ENCODE measurements around the gene SMYD4.
"Not testable (repeated sequence)": the region's sequence is repeated elsewhere in the genome, so short reads cannot be mapped to it uniquely, and the experiment has no call there.

SMYD4 gene

DNA sequence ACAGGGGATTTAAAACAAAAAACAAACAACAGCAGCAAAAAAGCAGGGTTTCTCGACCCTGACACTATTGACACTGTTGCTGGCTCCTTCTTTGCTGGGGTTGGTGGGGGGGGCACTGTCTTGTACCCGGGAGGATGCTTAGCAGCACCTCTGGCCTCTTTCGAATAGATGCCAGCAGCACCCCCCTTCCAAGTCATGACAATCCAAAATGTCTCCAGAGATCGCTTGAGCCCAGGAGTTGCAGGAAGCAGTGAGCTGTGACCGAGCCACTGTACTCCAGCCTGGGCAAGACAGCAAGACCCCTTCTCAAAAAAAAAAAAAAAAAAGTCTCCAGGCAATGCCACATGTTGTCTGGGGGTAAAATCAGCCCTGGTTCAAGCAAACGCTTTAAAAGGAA lies 47.5 kb downstream of the SMYD4 start:
- no peak for DNase-seq

DNA sequence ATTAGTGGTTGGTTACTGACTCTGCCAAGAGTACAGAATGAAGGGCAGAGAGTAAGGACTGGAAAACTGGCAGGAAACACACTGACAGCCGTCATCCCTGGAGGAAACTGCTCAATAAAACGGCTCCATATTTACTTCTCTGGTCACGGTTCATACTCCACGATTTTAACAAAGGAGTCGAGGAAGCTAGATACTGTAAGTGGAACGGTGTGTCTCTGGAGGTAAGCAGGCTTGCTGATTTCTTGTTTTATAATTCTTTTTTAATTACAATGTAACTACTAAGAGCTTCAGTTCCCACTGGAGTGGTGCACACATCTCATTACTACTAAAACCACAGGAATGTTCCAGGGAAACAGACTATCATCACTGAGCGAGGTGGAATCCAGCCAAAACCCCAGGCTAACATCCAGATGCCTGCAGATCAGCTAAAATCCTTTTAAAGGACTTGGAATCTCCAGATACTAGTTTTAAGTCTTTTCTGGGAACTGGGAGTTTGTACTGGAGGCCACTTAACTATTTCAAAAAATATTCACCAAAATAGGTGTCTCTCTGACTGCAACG lies 50.1 kb downstream of the SMYD4 start:
- no peak for DNase-seq

DNA sequence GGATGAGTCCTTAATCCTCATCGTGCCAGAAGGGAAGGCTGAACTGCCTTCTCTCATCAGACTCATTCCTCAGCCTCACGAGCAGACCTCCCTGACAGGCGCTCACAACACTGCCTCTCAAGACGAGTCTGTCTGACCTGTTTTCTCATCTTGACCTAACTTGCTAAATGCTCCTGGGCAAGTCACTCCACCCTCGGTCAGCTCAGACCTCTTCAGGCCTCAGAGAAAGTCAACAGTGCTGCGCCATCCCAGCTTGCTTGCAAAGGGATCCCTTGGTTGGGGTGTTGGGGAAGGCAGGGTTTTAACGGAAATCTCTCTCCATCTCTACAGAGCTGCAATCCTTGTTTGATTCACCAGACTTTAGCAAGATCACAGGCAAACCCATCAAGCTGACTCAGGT lies 52.8 kb downstream of the SMYD4 start:
- no peak for DNase-seq

- no peak for DNase-seq
Observed at GRCh38 chr17:1776328-1776727, 53.4 kb downstream of the SMYD4 start.

- no peak for DNase-seq
Observed at GRCh38 chr17:1774390-1775176, 55.1 kb downstream of the SMYD4 start.

GRCh38 chr17:1773696-1774181 lies 56.0 kb downstream of the SMYD4 start:
- DNase-seq = no peak

GRCh38 chr17:1773000-1773695 lies 56.6 kb downstream of the SMYD4 start:
- not testable (repeated sequence) for DNase-seq

- DNase-seq = no peak
Observed at GRCh38 chr17:1769822-1770477, 59.8 kb downstream of the SMYD4 start.

DNA sequence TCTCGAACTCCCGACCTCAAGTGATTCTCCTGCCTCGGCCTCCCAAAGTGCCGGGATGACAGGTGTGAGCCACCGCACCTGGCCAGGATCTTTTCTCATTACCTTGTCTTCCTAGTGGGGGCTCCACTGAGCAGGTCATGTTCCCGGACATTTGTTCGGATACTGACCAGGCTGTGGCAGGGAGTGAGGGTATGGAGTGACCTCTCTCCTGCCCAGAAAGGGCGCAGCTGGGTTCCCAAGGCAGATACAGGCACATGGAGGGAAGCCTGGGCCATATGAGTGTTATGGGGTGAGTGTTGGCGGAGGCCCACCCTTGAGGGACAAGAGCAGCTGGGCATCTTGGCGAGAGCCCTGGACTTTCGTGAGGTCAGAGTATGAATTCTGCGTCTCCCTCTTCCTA lies 62.3 kb downstream of the SMYD4 start:
- DNase-seq = no peak

- no peak for DNase-seq
Observed at GRCh38 chr17:1766382-1767135, 63.1 kb downstream of the SMYD4 start.

DNA sequence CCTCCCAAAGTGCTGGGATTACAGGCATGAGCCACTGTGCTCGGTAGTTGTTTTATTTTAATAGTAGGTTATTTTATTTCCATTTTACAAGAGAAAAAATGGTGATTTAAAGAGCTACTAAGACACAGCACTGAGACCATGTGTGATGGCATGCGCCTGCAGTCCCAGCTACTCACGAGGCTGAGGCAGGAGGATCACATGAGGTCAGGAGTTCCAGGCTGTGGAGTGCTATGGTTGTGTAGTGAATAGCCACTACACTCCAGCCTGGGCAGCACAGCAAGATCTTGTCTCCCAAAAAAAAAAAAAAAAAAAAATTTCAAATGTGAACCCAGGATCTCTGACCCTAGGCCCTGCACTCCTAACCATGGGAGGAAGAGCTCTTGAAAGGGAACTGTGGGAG lies 64.1 kb downstream of the SMYD4 start:
- no peak for DNase-seq

DNA sequence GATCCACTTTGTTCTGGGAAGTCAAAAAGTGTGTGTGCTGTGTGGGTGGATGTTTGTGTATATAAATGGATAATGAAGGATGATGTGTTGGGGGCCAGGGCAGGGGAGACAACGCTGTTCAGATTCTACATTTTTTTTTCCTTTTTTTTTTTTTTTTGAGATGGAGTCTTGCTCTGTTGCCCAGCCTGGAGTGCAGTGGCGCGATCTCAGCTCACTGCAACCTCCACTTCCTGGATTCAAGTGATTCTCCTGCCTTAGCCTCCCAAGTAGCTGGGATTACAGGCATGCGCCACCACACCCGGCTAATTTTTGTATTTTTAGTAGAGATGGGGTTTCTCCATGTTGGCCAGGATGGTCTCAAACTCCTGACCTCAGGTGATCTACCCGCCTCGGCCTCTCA lies 65.0 kb downstream of the SMYD4 start:
- not testable (repeated sequence) for DNase-seq

GRCh38 chr17:1764284-1764683 lies 65.4 kb downstream of the SMYD4 start:
- no peak for DNase-seq

DNA sequence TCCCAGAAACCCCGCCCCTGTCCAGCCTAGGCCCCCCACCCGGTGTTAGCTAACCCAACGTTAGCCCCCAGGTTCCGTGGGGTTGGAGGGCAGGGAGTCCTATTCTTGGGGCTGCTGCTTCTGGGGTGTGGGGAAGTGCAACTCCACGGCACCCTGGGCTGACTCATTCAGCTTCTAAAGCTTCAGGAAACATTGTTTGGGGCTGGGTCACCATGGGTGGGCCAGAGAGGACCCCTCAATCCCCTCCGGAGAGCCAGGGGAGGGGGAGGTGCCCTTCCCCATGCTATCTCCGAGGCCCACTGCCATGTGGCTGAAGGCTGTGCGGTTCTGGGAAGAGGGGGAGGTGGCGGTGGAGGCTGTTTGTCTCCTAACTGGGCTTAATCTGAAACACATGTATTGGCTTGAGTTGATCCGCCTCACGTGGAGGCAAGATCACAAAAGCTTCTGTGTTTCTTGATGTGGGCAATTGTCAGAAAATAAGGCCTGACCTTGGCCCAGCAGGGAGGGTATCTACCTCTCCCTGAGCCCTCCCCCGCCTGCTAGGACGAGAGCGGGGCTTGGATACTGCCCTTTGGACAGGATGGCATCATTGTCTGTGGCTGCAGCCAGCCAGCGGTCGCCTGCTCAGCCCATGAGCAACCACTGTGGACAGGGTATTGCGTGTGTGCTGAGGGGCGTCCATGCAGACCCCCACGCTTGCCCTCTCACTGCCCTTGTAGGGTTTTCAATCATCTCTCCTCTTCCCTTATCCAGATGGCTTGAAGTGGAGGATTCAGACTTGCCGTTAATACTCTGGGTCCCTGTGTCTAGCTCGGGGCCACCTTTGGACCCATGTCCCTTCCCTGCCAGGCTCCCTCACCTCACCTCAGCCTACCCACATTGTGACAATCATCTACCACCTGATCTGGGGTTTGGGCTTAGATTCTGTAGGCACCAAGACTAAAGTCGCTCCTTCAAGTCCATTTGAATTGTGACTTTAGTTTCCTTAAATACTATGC lies 66.5 kb downstream of the SMYD4 start:
- no peak for DNase-seq

DNA sequence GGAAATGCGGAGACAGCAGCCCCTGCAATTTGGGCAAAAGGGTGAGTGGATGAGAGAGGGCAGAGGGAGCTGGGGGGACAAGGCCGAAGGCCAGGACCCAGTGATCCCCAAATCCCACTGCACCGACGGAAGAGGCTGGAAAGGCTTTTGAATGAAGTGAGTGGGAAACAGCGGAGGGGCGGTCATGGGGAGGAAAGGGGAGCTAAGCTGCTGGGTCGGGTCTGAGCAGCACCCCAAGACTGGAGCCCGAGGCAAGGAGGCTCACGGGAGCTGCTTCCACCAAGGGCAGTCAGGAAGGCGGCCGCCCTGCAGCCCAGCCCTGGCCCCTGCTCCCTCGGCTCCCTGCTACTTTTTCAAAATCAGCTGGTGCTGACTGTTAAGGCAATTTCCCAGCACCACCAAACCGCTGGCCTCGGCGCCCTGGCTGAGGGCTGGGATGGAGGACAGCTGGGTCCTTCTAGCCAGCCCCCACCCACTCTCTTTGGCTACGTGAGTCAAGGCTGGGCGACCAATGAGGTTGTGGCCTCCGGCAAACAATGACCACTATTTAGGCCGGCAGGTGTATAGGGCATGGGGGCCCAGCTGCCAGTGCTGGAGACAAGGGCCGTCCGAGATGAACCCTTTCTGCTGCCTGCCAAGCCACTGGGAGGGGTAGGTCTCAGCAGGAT lies 67.3 kb downstream of the SMYD4 start:
- no peak for DNase-seq

- no peak for DNase-seq
Observed at GRCh38 chr17:1759529-1759928, 70.2 kb downstream of the SMYD4 start.

DNA sequence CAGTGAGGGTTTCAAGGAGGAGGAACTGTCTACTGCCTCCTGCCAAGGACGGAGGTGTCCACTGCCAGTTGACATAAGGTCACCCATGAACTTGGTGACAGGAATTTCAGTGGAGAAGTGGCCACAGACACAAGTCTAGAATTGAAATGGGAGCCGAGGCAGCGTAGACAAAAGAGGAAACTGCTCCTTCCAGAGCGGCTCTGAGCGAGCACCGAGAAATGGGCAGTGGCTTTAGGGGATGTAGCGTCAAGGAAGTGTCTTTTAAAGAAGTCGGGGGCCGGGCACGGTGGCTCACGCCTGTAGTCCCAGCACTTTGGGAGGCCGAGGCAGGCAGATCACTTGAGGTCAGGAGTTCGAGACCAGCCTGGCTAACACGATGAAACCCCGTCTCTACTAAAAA lies 70.9 kb downstream of the SMYD4 start:
- no peak for DNase-seq

GRCh38 chr17:1755827-1756262 lies 73.9 kb downstream of the SMYD4 start:
- no peak for DNase-seq

DNA sequence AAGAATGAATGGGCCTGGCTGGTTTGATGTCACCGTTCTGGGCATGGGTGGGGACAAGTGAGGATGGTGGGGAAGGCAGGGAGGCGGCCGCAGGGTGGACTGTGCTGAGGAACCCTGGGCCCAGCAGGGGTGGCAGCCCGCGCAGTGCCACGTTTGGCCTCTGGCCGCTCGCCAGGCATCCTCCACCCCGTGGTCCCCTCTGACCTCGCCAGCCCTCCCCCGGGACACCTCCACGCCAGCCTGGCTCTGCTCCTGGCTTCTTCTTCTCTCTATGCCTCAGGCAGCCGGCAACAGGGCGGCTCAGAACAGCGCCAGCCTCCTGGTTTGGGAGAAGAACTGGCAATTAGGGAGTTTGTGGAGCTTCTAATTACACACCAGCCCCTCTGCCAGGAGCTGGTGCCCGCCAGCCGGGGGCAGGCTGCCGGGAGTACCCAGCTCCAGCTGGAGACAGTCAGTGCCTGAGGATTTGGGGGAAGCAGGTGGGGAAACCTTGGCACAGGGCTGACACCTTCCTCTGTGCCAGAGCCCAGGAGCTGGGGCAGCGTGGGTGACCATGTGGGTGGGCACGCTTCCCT lies 74.4 kb downstream of the SMYD4 start:
- peak in 1 of 2 donors; percentile 33 for DNase-seq

GRCh38 chr17:1754430-1755112 lies 75.1 kb downstream of the SMYD4 start:
- DNase-seq = no peak

Measured in hippocampal formation (tissue), 2 donors.